GM12873 (cell line): ENCODE measurements around the gene KCNJ11.

Experiments used
- TF ChIP-seq, protein P1 (sequence below): IDR thresholded peaks from 2 replicates; pipeline ENCODE4 v1.5.1; 2012; ENCODE audit warnings: low read depth, mild to moderate bottlenecking, moderate library complexity, low read length, control low read depth; ENCODE audit not compliant: insufficient read depth; ENCODE audit errors: missing control alignments

The KCNJ11 gene

DNA sequence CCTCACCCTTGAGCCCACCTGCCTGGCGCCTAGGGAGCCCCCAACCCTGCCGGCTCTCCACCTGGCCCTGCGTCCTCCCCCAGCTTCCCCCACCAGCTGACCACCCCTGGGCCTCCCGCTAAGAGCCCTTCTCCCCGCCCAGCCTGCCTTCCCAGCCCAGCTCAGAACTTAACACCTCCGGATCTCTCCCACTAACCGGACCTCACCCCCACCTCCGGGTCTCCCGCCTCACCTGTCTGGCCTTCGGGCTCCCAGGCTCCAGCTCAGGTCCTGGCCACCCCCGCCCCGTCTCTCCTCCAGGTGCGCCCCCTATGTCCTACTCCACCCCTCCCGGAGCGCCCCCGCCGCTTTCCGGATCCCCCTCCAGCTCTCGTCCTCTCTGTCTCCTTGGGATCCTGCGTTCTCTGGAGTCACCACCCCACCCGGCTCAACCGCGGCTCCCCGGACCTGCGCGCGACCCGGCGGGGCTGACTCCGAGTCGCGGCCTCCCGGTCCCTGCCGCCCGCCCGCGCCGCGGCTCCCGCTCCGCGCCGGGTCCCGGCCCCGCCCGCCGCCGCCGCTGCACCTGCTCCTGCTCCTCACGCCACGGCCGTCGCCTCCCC, at the start of gene KCNJ11:
Gene KCNJ11, minus strand, starts transcription at position 51 of the 602 bp plus-strand sequence. CDS start 568 bp downstream, outside the sequence.
- TF ChIP-seq, protein P1, sequence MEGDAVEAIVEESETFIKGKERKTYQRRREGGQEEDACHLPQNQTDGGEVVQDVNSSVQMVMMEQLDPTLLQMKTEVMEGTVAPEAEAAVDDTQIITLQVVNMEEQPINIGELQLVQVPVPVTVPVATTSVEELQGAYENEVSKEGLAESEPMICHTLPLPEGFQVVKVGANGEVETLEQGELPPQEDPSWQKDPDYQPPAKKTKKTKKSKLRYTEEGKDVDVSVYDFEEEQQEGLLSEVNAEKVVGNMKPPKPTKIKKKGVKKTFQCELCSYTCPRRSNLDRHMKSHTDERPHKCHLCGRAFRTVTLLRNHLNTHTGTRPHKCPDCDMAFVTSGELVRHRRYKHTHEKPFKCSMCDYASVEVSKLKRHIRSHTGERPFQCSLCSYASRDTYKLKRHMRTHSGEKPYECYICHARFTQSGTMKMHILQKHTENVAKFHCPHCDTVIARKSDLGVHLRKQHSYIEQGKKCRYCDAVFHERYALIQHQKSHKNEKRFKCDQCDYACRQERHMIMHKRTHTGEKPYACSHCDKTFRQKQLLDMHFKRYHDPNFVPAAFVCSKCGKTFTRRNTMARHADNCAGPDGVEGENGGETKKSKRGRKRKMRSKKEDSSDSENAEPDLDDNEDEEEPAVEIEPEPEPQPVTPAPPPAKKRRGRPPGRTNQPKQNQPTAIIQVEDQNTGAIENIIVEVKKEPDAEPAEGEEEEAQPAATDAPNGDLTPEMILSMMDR = no peak

DNA sequence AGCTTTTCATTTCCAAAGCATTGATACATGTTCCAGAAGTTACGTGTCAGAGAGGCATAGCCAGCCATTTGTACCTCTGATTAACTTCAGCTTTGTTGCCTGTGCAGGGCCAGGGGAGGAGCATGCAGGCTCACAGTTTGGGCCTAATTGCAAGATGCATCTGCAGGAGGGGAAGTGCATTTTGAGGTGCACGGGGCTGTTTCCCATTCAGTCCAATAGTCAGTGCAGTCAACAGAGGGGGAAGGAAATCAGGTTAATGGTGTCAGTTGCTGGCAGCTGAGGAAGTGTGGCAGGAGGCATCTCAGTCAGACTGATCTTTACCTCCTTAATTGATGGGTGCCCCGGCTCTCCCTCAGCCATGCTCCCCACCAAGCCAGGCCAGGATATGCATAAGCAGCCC, 48.9 kb upstream of the KCNJ11 start:
- TF ChIP-seq, protein P1 = no peak

DNA sequence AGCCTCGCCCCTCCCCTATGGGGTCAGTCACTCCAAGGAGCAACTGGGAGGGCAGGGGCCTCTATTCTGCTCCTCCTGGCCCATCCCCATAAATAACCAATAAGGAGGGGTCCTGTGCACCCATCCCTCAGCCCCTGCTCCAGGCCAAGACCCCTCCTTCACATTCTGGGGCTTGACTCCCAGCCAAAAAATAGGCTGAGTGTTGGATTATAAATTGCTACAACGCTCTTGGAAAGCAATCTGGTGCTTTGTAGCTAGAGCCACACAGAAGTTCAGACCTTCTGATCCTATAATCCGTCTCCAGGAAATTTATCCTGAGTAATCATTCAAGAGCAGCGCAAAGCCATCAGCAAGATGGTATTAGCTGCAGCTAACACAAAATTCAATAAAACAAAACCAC, 45.6 kb upstream of the KCNJ11 start:
- TF ChIP-seq, protein P1 = no peak

DNA sequence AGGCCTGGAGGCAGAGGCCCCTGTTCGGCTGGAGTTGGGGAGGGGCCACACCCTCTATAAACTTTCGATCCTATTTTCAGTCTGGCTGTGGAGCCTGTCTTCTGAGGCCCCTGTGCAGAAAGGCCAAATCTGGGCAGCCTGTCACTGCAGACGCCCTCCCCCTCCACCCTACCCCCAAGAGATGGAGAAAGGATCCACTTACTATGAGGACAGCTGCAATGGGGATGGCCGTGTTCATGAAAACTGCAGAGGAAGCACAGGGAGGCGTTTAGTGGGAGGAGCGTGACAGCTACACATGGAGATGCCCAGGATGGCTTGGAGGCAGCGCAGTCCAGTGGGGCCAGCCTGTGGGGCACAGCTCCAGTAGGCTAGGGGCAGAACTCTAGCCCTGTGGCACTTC, 43.5 kb upstream of the KCNJ11 start:
- TF ChIP-seq, protein P1 = no peak

DNA sequence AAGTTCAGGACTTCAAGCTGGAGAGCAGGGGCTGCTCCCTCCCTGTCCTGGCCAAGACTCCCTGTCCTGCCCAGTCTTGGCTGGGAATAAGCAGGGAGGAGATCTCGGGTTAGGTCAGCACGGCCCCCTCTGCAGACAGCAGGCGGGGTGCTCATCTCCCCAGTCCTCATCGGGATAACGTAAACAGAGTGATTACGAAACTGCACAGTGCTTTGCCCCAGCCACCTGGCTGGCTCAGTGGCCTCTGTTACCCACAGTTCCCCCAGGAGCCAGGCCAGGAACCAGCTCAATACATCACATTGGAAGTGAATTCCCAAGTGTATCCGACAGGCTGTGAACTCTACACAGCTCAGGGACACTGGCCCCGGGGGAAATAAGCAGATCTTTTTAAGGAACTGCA, 42.7 kb upstream of the KCNJ11 start:
- TF ChIP-seq, protein P1 = no peak

DNA sequence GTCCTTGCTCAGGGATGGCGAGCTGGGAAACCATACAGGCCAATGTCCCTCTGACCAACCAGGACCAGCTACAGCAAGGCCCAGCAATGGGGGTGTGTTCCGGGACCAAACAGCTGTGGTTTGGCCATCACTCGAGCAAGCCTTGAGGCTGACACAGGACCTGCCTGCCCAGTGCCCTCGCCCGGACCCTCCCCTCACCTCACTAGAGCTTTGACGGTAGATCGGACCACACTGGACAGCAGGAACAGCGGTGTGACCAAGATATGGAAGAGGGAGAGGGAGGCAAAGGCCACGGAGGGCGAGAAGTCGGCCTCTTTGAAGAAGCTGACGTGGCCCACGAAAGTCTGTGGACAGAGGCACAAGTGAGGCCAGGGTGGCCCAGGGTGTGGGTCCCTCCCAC, 42.2 kb upstream of the KCNJ11 start:
- TF ChIP-seq, protein P1 = no peak

DNA sequence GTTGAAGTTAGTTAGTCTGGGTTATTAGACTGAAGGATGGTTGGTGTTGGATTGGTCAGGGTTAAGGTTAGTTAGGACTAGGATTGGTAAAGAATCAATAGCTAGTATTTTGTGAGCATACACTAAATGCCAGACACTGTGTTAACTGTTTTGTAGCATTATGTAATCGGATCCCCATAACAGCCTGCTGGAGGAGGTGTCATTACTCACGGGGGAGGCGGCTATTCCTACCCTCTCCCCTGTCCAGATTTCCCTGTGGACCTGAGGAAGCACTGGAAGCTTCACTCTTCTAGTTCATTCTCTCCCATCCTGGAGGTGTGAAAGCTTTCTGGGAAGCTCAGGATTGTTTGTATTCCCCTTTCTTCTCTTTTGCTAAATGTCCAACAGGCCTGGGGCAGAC, 40.5 kb upstream of the KCNJ11 start:
- TF ChIP-seq, protein P1 = no peak
